Activated naive CD4-positive, alpha-beta T cell treated with Interleukin-2 at 50 U/mL for 16 hours (primary cell): ENCODE results near the gene STXBP4.
A peak's percentile ranks its signal among the peaks of the same experiment; 100 is the strongest.

Experiments
- DNase-seq: peaks from one replicate; pipeline ENCODE4 v3.0.0-alpha.2; 2020

Gene STXBP4, protein sequence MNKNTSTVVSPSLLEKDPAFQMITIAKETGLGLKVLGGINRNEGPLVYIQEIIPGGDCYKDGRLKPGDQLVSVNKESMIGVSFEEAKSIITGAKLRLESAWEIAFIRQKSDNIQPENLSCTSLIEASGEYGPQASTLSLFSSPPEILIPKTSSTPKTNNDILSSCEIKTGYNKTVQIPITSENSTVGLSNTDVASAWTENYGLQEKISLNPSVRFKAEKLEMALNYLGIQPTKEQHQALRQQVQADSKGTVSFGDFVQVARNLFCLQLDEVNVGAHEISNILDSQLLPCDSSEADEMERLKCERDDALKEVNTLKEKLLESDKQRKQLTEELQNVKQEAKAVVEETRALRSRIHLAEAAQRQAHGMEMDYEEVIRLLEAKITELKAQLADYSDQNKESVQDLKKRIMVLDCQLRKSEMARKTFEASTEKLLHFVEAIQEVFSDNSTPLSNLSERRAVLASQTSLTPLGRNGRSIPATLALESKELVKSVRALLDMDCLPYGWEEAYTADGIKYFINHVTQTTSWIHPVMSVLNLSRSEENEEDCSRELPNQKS

DNA sequence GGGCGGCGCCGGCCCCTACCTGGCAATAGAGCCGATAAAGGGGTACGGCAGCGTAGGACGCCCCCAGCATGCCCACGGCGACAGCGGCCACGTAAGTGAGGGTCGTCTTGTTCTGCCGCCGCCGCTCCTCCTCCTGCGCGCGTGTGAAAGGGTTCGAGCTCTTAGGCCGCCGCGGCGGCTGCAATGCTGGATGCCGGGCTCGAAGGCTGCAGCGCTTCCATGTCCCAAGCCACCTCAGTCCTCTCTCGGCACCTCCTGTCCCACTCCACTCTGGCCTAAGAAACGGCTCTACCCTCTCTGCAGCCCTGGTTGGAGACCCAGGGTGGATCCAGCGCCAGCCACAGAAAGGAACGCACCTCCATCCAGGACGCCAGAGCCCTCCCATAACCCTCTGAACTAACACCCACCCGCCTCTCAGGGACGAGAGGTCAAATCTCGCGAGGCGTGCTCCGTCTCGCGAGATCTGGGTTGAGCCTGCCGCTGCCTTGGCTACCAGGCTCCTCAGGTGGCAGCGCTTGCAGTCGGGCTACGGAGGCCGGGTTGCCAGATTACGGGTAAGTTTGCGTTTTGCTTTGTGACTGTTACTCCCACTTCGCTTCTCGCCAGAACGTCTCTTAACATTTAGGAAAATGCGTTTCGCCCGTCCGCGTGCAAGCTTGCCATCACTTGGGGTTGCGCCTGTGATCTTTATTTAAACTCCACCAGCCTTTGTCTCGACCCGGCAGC is at the start of gene STXBP4, which contains the start of gene COX11:
Gene STXBP4, plus strand, starts transcription at position 504 of the 726 bp plus-strand sequence. CDS start 17,455 bp downstream, outside the sequence.
Gene COX11, minus strand, starts transcription at position 393 of the 726 bp plus-strand sequence. Its CDS starts 8 bp downstream, at position 385.
- peak; percentile 94 for DNase-seq

DNA sequence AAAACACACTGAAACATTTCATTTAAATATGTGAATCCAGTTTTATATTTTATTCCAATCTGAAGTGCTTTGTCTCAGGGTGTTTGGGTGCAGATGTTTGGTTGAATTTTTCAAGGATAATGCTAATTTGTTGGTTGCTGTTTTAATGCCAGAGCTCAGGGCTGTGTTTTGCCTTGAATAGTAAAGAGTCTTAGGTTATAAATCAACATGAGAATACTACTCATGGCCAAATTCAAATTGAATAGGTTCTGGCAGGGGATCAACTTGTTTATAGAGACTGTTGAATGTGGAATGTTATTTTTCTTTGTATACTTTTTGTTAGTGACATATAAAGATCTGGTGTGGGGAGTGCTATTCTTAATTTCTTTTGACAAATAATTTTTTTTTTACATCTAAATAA is 49.1 kb upstream of the STXBP4 start:
- no peak for DNase-seq

DNA sequence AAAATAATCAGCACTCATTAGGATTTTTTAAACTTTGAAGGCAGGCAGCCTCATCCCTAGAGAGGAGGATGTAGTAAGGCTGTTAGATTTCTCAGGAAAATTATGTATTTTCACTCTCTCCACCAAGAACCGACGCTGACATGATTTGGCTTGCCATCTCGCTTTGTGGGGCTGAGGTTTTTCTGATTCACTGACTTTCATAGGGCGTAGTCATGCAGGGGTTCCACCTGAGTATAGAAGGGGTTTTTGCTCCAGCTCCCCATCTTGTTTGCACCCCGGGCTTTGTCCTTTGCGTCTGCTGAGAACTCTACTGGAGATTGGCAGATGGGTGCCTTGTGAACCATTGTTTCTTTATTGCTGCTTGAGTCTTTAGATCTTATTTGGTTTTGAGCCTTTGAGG is 47.7 kb upstream of the STXBP4 start:
- no peak for DNase-seq

DNA sequence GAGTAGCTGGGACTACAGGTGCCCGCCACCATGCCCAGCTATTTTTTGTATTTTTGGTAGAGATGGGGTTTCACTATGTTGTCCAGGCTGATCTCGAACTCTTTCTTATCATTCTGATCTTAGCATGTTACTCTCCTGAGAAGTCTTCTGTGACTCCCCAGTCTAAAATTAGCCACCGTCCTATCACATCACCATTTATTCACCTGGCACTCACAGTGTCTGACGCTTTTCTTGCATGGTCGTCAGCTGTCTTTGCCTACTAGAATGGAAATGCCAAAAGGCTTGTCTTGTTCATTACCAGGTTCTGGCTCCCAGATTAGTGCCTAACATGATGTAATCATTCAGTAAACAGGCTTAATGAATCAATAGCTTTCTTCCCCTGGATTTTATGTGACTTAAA is 44.2 kb upstream of the STXBP4 start:
- no peak for DNase-seq

DNA sequence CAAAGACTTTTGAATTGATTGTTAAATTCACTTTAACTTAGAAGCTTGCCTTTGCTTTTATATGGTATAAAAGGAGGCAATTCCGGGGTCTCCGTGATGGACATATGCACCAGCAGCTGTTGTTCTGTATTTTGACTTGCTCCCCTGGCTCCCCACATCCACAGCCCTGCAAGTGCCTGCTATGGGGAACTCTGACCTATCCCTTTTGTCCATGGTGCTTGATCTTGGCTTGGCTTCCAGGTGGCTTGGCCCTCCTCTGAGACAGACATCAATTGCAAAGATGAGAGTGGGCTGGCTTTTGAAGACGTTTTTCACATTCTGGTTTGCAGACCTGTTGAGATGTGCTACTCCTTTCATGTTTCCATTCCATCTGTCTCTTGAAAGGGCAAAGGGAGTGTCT is 41.0 kb upstream of the STXBP4 start:
- no peak for DNase-seq

DNA sequence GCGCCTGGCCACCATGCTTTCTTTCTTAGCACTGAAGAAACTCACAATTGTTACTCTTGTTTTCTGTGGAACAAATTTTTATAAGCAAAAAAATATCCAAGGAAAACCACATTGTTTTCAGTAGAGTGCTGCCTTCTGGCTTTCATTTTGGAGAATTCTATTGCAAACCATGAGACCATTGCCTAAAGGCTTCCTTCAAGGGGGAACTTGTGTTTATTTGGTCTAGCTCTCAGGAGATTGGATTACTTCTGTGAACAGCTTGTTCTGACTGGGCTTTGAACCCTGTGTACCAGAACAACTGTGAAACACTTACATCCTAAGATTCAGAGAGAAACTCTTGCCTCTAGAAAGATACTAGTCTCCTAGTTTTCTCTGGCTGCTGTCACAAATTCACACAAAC is 35.9 kb upstream of the STXBP4 start:
- DNase-seq: no peak

DNA sequence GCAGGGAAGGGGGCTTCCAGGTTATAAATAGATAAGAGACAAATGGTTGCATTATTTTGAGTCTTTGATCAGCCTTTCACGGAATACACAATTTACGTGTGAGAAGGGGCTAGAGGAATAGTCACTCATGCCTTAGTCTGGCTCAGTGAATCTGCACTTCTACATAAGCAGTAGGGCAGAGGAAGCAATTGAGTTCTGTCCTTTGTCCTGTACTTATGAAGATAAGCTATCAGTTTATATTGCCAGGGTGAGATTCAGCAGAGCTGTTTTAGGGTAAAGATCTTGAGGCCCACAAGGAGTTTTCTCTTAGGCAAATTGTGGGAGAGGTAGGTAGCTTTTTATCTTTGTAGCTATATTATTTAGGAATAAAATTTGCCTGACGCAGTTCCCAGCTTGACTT is 34.6 kb upstream of the STXBP4 start:
- DNase-seq: no peak

DNA sequence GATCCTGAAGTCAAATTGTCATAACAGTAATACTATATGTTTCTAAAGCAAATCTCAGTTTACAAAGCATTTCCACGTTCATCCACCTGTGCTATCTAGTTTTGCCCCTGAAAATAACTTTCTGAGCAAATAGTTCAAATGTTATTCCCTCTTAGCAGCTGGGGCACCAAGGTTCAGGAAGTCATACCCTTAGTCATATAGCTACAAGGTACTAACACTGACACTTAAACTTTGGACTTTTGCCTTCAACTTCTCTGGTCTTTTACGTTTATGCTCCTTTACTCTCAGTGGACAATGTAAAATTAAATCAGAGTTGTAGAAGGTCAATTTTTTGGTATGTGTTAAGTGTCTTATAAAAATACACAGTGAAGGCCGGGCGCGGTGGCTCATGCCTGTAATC is 33.1 kb upstream of the STXBP4 start:
- no peak for DNase-seq

DNA sequence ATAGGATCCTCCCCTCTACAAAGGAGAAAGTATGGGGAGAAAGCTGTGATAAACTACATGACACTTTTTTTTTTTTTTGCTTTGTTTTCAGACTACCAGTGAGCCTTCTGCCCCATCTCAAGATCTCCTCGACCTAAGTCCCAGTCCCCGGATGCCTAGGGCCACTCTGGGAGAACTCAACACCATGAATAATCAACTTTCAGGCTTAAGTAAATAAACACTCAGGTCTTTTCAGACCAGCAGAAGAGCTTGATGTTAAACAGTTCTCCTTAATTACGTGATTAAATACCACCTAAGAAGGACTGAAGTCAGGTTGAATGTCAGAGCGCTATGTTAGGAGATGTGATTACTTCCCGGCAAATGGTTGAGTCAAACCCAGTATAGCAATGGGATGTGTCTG is 31.5 kb upstream of the STXBP4 start:
- no peak for DNase-seq

DNA sequence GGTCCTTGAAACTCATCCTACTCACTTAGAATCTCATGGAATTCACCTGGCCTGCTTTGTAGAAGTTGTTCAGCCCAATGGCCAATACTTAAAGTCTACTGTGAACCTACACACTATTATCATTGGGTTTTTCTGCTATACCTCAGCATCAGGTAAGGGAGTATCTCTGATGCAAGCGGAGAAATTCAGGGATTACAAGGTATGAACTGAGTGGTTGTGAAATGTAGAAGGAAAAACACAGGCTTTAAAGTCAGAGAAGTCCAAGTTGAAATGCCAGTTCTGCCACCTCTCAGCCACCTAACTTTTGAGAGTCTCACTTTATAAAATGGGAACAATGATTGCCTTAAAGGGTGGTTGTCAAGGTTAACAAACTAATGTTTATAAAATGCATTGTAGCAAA is 31.1 kb upstream of the STXBP4 start:
- DNase-seq: no peak

DNA sequence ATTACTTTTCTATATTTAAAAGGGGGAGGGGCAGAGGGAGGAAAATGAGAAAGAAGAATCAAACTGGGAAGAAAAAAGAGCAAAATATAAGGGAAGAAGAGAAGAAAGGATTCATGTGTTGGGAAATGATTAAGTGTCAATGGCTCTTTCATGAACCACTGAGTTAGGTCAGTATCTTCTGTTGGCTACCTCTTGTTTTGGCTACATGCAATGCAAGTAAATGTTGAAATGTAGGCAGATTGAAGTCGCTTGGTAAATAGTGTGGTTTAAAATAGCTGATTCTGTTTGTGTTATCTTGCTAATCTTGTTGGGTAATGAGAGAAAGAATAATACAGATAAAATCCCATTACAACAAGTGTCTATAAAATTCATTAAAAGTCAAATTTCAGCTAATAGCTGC is 27.3 kb upstream of the STXBP4 start:
- DNase-seq: no peak

DNA sequence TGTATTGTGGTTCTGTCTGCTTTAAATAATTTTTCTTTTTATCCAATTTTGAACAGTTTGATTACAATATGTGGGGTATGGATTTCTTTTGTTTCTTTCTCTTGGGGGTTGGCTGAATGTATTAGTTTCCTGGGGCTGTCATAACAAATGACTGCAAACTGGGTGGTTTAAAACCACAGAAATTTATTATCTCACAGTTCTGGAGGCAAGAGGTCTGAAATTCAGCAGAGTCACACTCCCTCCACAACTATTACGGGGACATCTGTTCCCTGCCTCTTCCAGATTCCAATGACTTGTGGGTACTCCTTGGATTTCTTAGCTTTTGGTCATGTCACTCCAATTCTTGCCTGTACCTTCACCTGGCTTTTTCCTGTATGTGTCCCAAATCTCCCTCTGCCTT is 23.8 kb upstream of the STXBP4 start:
- DNase-seq: no peak

DNA sequence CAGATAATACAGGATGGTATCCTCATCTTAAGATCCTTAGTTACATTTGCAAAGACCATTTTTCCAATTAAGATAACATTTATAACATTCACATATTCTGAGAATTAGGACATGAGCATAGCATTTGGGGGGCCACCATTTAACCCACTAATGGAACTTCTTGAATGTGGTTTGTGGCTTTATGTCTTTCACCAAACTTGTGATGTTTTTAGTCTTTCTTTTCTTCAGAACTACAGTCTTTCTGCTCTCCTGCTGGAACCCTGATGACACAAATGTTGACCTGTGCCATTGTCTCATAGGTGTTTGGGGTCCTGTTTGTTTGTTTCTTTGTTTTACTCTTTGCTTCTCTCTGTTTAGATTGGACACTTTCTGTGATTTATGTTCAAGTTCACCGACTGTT is 23.3 kb upstream of the STXBP4 start:
- DNase-seq: no peak

DNA sequence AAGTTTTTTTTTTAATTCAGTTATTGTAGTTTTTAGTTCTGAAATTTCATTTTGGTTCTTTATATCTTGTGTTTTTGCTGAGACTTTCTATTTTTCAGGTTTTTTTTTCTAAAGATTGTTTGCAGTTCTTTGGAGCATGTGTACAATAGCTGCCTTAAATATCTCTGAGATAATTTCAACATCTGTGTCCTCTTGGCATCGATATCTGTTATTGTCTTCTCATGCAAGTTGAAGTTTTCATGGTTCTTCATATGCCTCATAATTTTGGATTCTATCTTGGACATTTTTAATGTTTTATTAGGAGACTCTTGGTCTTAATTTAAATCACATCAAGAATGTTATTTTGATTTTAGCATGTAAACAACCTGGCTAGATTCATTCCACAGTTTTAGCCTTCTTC is 22.9 kb upstream of the STXBP4 start:
- DNase-seq: no peak

DNA sequence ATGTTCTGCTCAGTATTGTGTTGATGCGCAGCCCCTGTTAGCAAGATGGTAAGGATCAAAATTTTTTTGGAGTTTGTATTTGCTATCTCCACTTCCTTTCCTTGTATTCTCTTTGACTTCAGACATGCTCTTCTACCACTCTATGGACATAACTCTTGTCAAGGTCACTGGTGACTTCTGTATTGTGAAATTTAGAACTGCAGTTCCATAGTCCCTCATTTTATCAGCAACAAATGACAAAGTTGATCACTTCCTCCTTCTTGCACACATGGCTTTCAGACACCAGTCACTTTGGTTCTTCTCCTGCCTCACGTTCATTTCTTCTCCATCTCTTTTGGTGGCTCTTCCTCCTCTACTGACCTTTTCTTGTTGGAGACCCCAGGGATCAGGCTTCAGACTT is 21.2 kb upstream of the STXBP4 start:
- DNase-seq: no peak

DNA sequence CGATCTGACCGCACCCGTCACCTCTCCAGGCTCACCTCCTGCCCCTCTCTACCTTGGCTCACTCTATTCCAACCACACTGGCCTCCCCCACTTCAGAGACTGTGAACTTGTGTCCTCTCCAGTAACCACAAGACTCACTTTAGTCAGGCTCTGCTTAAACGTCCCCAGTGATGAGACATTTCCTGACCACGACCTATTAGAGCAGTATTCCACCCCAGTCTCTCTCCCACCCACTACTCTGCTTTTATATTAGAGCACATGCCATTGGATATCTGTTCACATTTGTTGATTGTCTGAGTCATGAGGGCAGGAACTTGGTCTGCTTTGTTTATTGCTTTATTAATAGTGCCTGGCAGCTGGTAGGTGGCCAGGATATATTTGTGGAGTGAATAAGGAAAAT is 20.2 kb upstream of the STXBP4 start:
- no peak for DNase-seq

DNA sequence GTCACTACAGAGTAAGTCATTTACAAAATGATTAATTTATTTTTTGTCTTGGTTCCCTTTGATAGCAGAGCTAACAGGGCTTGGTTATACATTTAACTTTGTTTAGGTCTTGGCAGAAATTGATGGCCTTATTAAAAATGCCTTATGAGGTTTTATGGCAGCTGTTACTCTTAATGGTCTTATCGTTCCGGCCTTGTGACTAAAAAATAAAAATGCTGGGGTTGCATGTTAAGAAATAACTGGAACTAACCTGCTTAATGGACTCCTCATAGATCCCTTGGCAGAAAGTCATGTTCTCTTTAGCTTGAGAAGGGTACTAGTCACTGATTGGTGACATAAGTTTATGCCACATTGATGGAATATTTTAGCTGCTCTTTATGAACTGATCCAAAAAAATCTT is 18.4 kb upstream of the STXBP4 start:
- no peak for DNase-seq

DNA sequence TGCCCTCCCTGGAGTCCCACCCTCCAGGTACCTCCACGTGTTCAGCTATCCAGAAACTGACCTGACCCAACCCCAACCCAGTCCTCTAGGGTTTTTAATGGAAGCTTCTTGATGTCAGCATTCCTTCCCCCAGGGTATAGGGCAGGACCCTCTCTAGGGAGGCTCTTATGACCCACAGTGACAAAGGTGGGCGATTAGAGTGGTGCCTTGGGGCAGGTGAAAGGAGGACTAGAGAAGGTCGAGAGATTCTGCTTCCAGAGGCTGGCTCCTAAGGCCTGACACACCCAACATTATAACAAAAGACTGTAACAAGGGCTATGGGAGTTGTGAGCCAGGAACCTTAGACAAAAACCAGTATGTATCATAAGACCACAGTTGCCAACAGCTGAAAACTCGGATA is 17.3 kb upstream of the STXBP4 start:
- no peak for DNase-seq

DNA sequence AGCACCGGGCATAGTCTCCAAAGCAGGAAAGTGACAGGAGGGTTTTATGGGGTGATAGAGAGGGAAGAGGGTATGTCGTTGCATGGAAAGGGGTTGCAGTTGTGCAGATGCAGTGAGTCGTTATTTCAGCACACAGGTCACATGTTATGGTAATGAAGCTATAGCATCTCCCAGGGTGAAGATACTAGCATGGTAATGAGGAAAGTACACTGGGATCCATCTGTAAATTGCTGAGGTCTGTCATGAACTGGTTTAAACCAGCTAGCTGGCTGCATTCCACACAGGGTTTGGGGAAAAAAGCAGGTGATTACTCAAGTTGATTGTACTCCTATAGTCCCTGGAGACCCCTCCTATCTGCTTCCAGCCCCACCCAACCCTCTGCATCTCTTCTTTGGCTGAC is 11.8 kb upstream of the STXBP4 start:
- DNase-seq: no peak

DNA sequence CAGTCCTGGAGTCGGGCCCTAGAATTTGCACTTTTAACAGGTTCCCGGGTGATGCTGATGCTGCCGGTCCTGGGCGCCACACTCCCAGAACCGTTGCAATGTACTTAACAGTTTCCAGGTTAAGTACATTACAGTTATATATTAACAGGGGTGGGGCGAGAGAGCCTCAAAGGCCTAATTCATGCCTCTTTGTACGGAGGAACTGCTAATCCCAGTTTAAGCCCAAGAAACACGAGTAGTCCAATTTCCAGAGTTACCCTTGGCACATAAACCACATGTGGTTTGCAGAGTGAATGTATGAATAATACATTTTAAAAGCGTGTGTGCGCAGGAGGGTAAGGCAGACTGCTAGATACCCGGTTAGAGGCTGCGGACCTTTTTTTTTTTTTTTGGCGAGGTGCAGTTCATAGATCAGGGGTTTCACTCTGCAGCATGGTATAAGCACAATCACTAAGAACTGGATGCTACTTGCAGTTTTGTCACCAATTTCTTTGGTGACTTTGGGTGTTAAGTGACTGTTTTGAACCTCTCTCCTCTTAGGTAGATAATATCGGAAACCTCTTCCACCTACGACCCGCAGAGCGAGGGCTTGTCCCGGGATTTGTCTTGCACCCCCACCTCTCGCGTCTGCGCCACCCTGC is 824 bp upstream of the STXBP4 start:
- peak; percentile 13 for DNase-seq

DNA sequence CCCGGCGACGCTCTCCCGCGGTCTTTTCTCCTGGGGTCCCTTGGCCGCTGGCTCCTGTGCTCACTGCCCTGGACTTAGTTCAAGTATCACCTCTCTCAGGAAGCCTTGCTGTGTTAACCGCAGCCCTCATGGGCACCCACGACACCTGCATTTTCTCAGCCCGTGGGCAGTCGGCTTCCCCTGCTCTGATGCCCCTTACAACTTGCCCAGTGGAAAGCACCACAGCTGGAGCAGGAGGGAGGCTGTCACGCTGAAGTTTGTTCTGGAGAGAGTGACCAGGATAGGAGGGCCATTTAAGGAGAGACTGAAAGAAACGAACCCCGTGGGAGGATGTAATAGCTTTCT is 395 bp downstream of the STXBP4 start:
- no peak for DNase-seq

DNA sequence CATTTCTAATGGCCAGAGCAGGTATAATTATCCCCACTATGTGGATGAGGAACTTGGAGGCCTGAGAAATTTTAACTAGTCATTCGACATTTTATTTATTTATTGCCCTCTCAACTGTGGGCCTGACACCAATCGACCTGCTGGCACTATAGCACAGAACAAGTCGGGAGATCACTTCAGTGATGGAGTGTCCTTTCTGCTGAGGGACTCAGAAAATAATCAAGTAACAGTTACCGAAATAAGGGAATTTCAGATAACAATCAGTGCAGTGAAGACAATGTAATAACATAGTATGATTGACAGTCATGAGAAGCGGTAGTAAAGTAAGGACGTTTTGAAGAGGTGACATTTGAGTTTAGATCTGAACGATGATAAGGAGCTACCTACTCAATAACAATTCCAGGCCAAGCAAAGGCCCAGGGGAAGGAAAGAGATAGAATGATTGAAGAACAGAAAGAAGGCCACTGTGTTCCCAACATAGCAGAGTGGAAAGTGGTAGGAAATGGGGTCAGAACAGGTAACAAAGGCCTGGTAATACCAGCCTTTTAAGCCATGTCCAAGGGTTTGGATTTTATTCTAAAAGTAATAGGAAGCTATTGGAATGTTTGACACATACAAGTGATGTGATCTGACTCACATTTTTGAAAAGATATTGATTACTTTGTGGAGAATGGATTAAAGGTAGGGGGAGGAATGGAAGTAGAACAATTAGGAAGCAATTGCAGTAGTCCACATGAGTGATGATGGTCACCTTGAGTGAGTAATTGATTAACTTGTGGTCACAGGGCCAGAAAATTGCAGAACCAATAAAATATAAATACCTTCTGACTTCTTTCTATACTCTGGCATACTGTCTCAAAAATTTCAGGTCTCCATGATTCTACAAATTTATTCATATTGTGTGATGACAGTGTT is 1.4 kb downstream of the STXBP4 start:
- DNase-seq: no peak

DNA sequence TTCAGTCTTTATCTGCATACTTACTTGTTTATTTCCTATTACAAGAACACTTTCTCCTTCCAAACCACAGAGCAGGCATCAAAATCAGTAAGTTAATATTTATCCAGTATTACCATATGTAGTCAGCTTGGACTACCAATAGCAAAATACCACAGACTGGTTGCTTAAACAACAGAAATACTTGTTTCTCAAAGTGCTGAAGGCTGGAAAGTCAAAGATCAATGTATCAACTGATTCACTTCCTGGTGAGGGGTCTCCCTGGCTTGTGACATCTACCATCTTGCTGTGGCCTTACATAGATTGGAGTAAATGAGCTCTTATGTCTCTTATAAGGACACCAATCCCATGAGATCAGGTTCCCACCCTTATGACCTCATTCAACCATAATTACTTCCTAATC is 2.6 kb downstream of the STXBP4 start:
- DNase-seq: no peak
